Forelimb muscle (tissue), 1 donor: ENCODE data around the gene PRKAG1. TPM values are rescaled to one million over a fixed set of nuclear protein-coding genes. Genes with fewer than 3 reads are reported as not detected.

Experiments
- DNase-seq: peaks from one replicate; pipeline ENCODE4 v3.0.0-alpha.2; 2013; ENCODE audit warnings: low read depth
- polyA plus RNA-seq: library from polyadenylated mRNA; unstranded; fragments of 120-200 nt; gene quantifications from one replicate; pipeline ENCODE4 v1.2.1, GENCODE V29; 2013; ENCODE audit not compliant: insufficient read length

Gene PRKAG1
- polyA plus RNA-seq, 1 donor = 60.2 TPM

GRCh38 chr12:48966177-48966895, 52.2 kb downstream of the PRKAG1 start:
- no peak for DNase-seq

GRCh38 chr12:48965298-48965838, 53.2 kb downstream of the PRKAG1 start:
- DNase-seq = no peak

GRCh38 chr12:48961801-48962200, 56.8 kb downstream of the PRKAG1 start:
- no peak for DNase-seq

GRCh38 chr12:48961331-48961730, 57.2 kb downstream of the PRKAG1 start:
- no peak for DNase-seq

GRCh38 chr12:48960834-48961233, 57.7 kb downstream of the PRKAG1 start:
- DNase-seq = no peak

GRCh38 chr12:48958049-48958388, 60.6 kb downstream of the PRKAG1 start:
- no peak for DNase-seq

GRCh38 chr12:48957141-48958048, 61.2 kb downstream of the PRKAG1 start, which contains the start of gene ARF3:
TSS of gene ARF3 (minus strand) at chr12:48957487. CDS start at chr12:48941095, 16,392 bp downstream.
- DNase-seq = peak; percentile 83

GRCh38 chr12:48956279-48957140, 62.1 kb downstream of the PRKAG1 start:
- DNase-seq = peak; percentile 93

GRCh38 chr12:48954841-48955501, 63.6 kb downstream of the PRKAG1 start:
- DNase-seq = no peak

- DNase-seq = no peak
Observed at GRCh38 chr12:48954061-48954460, 64.5 kb downstream of the PRKAG1 start.

GRCh38 chr12:48952691-48953090, 65.9 kb downstream of the PRKAG1 start:
- DNase-seq = no peak

Other genes with a start within 250 kb of the PRKAG1 start
- 35.9 TPM for gene ADCY6, start 229.7 kb downstream of the PRKAG1 start, polyA plus RNA-seq
- 13.8 TPM for gene CACNB3, start 200.3 kb downstream of the PRKAG1 start, polyA plus RNA-seq
- 67.3 TPM for gene DDX23, start 166.6 kb downstream of the PRKAG1 start, polyA plus RNA-seq
- 0.38 TPM for gene RND1, start 152.9 kb downstream of the PRKAG1 start, polyA plus RNA-seq
- gene FKBP11, start 93.3 kb downstream of the PRKAG1 start, polyA plus RNA-seq = 19.7 TPM
- gene ARF3, start 61.3 kb downstream of the PRKAG1 start, polyA plus RNA-seq = 42.5 TPM
- gene WNT10B, start 47.0 kb downstream of the PRKAG1 start, polyA plus RNA-seq = 0.77 TPM
- gene WNT1, start 40.5 kb downstream of the PRKAG1 start, polyA plus RNA-seq = not detected
- gene DDN, start 19.4 kb downstream of the PRKAG1 start, polyA plus RNA-seq = 33.6 TPM
- 40.0 TPM for gene KMT2D, start 42.0 kb upstream of the PRKAG1 start, polyA plus RNA-seq
- 1.6 TPM for gene RHEBL1, start 51.2 kb upstream of the PRKAG1 start, polyA plus RNA-seq
- 0.82 TPM for gene DHH, start 76.0 kb upstream of the PRKAG1 start, polyA plus RNA-seq
- 43.8 TPM for gene LMBR1L, start 92.1 kb upstream of the PRKAG1 start, polyA plus RNA-seq
- gene TUBA1B, start 112.6 kb upstream of the PRKAG1 start, polyA plus RNA-seq = 831 TPM
- gene TUBA1A, start 170.3 kb upstream of the PRKAG1 start, polyA plus RNA-seq = 603 TPM
- 52.3 TPM for gene TUBA1C, start 246.3 kb upstream of the PRKAG1 start, polyA plus RNA-seq